ENCODE measurements around the gene NDUFAF7.

- TF ChIP-seq CTCF (IDR thresholded peaks at IDR 0.05) (no peak), POLR2AphosphoS5 (IDR thresholded peaks at IDR 0.05) (no peak), POLR2A (IDR thresholded peaks at IDR 0.05) (no peak)
Observed at GRCh38 chr2:37211212-37211611, 20.2 kb upstream of the NDUFAF7 start.
